ENCODE measurements around the gene DOCK1.
A peak's percentile ranks its signal among the peaks of the same experiment; 100 is the strongest.

DOCK1 gene

DNA sequence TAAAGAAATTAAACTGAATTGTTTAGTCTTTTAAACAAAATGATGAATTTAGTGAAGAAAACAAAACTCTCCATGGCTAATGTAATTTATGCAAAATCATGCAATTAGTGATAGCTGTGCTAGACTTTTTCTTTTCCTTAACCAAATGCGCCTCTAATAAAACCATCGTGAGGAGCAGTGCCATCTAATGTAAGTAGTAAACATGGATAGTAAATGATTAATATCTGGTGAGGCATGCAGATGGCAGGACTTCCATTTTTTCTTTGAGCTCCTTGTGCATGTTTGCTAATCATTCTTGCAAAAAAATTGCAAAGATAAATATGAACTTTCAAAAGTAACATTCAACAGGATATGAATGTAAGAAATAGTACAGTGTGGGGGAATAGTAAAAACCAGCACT, 288.9 kb downstream of the DOCK1 start:
- H3K4me3 ChIP-seq (ENCODE audit: low read depth, low read length) = no peak overlapping the region
- no peak for DNase-seq (ENCODE audit: low read depth)
- TF ChIP-seq, protein P1, sequence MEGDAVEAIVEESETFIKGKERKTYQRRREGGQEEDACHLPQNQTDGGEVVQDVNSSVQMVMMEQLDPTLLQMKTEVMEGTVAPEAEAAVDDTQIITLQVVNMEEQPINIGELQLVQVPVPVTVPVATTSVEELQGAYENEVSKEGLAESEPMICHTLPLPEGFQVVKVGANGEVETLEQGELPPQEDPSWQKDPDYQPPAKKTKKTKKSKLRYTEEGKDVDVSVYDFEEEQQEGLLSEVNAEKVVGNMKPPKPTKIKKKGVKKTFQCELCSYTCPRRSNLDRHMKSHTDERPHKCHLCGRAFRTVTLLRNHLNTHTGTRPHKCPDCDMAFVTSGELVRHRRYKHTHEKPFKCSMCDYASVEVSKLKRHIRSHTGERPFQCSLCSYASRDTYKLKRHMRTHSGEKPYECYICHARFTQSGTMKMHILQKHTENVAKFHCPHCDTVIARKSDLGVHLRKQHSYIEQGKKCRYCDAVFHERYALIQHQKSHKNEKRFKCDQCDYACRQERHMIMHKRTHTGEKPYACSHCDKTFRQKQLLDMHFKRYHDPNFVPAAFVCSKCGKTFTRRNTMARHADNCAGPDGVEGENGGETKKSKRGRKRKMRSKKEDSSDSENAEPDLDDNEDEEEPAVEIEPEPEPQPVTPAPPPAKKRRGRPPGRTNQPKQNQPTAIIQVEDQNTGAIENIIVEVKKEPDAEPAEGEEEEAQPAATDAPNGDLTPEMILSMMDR (conservative IDR thresholded peaks at IDR 0.05; ENCODE audit: low read depth, low read length) = no peak

DNA sequence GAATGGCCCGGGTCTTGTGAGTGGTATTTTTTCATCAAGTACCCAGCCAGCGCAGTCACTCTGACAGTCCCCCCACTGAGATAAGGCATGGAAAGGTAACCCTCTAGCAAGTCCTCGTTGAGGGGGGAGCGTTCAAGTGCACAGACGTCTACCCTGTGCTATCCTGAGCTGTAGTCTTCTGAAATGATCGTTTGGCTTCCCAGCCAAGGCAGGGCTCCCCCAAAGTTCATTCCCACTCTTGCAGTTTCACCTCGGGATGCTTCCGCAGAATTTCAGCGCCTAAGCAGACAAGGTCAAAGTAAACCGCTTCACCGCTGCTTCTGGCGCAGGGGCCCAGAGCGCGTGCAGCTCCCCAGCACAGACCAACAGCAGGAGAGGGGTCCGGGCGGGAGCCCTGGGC, 289.4 kb downstream of the DOCK1 start:
- no peak for DNase-seq (ENCODE audit: low read depth)
- TF ChIP-seq, protein P1 (conservative IDR thresholded peaks at IDR 0.05; ENCODE audit: low read depth, low read length) = no peak
- no peak overlapping the region for H3K4me3 ChIP-seq (ENCODE audit: low read depth, low read length)

- TF ChIP-seq, protein P1 (conservative IDR thresholded peaks at IDR 0.05; ENCODE audit: low read depth, low read length) = no peak
- no peak for DNase-seq (ENCODE audit: low read depth)
- peak overlapping the region; percentile 52 for H3K4me3 ChIP-seq (ENCODE audit: low read depth, low read length)
Observed at GRCh38 chr10:127195041-127195506, 289.8 kb downstream of the DOCK1 start.

GRCh38 chr10:127195571-127196281, 290.5 kb downstream of the DOCK1 start:
- TF ChIP-seq, protein P1 (conservative IDR thresholded peaks at IDR 0.05; ENCODE audit: low read depth, low read length) = no peak
- DNase-seq (ENCODE audit: low read depth) = peak; percentile 28
- H3K4me3 ChIP-seq (ENCODE audit: low read depth, low read length) = peak overlapping the region; percentile 52

DNA sequence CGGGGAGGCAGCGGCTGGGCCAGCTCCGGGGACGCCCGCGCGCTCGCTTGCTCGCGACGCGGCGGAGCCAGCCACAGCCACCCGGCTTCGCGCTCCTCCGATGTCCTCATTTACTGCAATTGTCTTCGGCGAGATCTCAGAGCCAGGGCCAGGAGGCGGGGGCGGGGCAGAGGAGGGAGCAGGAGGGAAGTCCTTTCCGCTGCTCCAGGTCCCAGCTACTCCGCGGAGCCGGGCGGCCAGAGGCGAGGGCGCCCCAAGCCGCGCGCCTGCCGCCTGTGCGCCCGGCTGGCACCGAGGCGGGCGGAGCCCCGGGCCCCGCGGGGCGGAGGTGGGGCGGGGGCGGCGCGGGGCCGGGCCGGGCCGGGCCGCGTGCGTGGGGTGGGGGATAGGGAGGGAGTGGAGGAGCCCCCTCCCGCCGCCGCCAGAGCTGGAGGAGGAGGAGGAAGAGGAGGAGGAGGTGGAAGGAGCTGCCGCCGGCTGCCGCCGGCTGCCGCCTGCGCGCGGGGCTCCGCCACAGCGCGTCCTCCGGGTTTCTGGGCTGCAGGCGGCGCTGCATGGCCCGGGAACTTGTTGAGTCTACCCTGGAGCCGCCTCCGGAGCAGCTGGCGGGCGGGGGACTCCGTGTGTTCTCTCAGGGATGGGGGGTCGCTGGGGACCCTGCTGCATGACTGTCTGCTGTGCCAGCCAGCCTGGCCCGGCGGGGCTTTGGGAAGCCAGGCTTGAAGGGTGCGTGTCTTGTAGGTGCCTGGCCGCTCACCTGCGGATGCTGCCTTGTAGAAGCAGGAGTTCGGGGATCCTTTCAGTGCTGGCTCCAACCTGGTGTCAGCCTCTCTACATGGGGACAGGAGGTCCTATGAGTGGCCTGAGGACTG, 291.3 kb downstream of the DOCK1 start, which contains the start of gene INSYN2A:
TSS of gene INSYN2A (minus strand) at position 310 of the 872 bp plus-strand sequence. CDS start 20,196 bp downstream, outside the sequence.
- H3K4me3 ChIP-seq (ENCODE audit: low read depth, low read length) = peak within 1 kb of the TSS; percentile 52
- TF ChIP-seq, protein P1 (conservative IDR thresholded peaks at IDR 0.05; ENCODE audit: low read depth, low read length) = peak; percentile 49
- DNase-seq (ENCODE audit: low read depth) = peak; percentile 48

GRCh38 chr10:127197154-127197432, 291.9 kb downstream of the DOCK1 start:
- TF ChIP-seq, protein P1 (conservative IDR thresholded peaks at IDR 0.05; ENCODE audit: low read depth, low read length) = no peak
- H3K4me3 ChIP-seq (ENCODE audit: low read depth, low read length) = peak overlapping the region; percentile 49
- no peak for DNase-seq (ENCODE audit: low read depth)

All from choroid plexus epithelial cell (primary cell).